DND-41 (cell line): Measurements from ENCODE around the gene ILK.

ENCODE experiments used
- EZH2 ChIP-seq: IDR thresholded peaks from 3 replicates; pipeline ENCODE4 v1.6.1; 2012; ENCODE audit warnings: borderline replicate concordance, low read depth, mild to moderate bottlenecking, moderate library complexity, low read length, inconsistent platforms; ENCODE audit not compliant: severe bottlenecking
- TF ChIP-seq, protein P1 (sequence below): IDR thresholded peaks from 2 replicates; pipeline ENCODE4 v1.5.1; 2012; ENCODE audit warnings: borderline replicate concordance, low read length, moderate library complexity, mild to moderate bottlenecking; ENCODE audit not compliant: poor library complexity, severe bottlenecking; ENCODE audit errors: extremely low read depth

DNA sequence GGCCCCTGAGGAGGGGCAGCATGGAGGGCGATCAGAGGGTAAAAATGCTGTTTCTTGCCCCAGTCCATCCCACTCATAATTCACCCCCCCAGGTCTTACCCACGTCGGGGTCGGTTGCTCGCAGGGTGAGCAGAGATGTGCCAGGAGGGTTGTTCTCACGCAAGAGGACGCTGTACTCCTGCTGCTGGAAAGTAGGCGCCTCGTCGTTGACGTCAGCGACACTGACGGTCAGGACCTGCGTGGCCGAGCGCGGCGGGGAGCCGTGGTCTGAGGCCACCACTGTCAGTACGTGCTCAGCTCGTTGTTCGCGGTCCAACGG, 26.0 kb downstream of the ILK start:
- TF ChIP-seq, protein P1, sequence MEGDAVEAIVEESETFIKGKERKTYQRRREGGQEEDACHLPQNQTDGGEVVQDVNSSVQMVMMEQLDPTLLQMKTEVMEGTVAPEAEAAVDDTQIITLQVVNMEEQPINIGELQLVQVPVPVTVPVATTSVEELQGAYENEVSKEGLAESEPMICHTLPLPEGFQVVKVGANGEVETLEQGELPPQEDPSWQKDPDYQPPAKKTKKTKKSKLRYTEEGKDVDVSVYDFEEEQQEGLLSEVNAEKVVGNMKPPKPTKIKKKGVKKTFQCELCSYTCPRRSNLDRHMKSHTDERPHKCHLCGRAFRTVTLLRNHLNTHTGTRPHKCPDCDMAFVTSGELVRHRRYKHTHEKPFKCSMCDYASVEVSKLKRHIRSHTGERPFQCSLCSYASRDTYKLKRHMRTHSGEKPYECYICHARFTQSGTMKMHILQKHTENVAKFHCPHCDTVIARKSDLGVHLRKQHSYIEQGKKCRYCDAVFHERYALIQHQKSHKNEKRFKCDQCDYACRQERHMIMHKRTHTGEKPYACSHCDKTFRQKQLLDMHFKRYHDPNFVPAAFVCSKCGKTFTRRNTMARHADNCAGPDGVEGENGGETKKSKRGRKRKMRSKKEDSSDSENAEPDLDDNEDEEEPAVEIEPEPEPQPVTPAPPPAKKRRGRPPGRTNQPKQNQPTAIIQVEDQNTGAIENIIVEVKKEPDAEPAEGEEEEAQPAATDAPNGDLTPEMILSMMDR, result no peak
- no peak for TF ChIP-seq EZH2
